Smooth muscle cell (in vitro differentiated cells): ENCODE data around the gene TSPAN18. TPM values are rescaled to one million over a fixed set of nuclear protein-coding genes. Genes with fewer than 3 reads are reported as not detected.

ENCODE experiments used
- DNase-seq: peaks from one replicate; lab custom pipeline; 2025; ENCODE audit not compliant: unreplicated experiment; lab: John Stamatoyannopoulos, UW
- H2AFZ ChIP-seq: fragments of 200-600 bp; sonication (generic); 2 replicates; pipeline ENCODE4 v1.6.0; 2016; ENCODE audit warnings: antibody characterized with exemption, low read depth, mild to moderate bottlenecking
- H3F3A ChIP-seq: fragments of 200-600 bp; sonication (generic); 2 replicates; pipeline ENCODE4 v1.6.0; 2017; ENCODE audit warnings: antibody characterized with exemption, low read depth
- H3K27ac ChIP-seq: fragments of 200-600 bp; sonication (generic); 2 replicates; pipeline ENCODE4 v1.5.1; 2016; ENCODE audit warnings: low read depth, mild to moderate bottlenecking
- H3K27me3 ChIP-seq: fragments of 200-600 bp; sonication (generic); 2 replicates; pipeline ENCODE4 v1.6.1; 2016; ENCODE audit warnings: low read depth, mild to moderate bottlenecking
- H3K36me3 ChIP-seq: fragments of 200-600 bp; sonication (generic); 2 replicates; pipeline ENCODE4 v1.5.1; 2016; ENCODE audit warnings: low read depth
- H3K4me1 ChIP-seq: fragments of 200-600 bp; sonication (generic); 2 replicates; pipeline ENCODE4 v1.5.1; 2016; ENCODE audit warnings: low read depth
- H3K4me2 ChIP-seq: fragments of 200-600 bp; sonication (generic); 2 replicates; pipeline ENCODE4 v1.6.0; 2016; ENCODE audit warnings: mild to moderate bottlenecking
- H3K4me3 ChIP-seq: fragments of 200-600 bp; sonication (generic); 2 replicates; pipeline ENCODE4 v1.5.1; 2016; ENCODE audit warnings: mild to moderate bottlenecking
- H3K79me2 ChIP-seq: fragments of 200-600 bp; sonication (generic); 2 replicates; pipeline ENCODE4 v1.6.0; 2016; ENCODE audit warnings: low read depth, mild to moderate bottlenecking
- H3K9ac ChIP-seq: fragments of 200-600 bp; sonication (generic); 2 replicates; pipeline ENCODE4 v1.6.0; 2016; ENCODE audit warnings: low read depth
- H3K9me3 ChIP-seq: fragments of 200-600 bp; sonication (generic); replicated peaks from 2 replicates; pipeline ENCODE4 v1.5.1; 2016; ENCODE audit warnings: low read depth
- H4K20me1 ChIP-seq: fragments of 200-600 bp; sonication (generic); 2 replicates; pipeline ENCODE4 v1.6.0; 2016; ENCODE audit warnings: low read depth
- CTCF ChIP-seq: fragments of 200-600 bp; sonication (generic); IDR thresholded peaks from 2 replicates; pipeline ENCODE4 v1.5.1; 2017; ENCODE audit warnings: borderline replicate concordance, mild to moderate bottlenecking, antibody characterized with exemption; ENCODE audit not compliant: insufficient read depth, poor library complexity, severe bottlenecking
- WGBS: methylation state at CpG from one replicate; pipeline ENCODE4 v1.1.7; 2016; ENCODE audit warnings: low lambda C conversion rate; 5-methylcytosine and 5-hydroxymethylcytosine counted together
- polyA plus RNA-seq: library from polyadenylated mRNA; unstranded; fragments of >200 nt; fragmentation: Nextera tagmentation; extraction: Ambion mirVana; gene quantifications from 2 replicates; pipeline ENCODE4 v1.2.1, GENCODE V29; 2016
- total RNA-seq: library from RNA; depleted of rRNA; stranded (reverse); fragments of >200 nt; gene quantifications from 2 replicates; pipeline ENCODE4 v1.2.3, GENCODE V29; 2014

TSPAN18 gene
- total and polyA plus RNA-seq, 2 experiments from 2014 or later: 3.4 to 15.3 TPM

DNA sequence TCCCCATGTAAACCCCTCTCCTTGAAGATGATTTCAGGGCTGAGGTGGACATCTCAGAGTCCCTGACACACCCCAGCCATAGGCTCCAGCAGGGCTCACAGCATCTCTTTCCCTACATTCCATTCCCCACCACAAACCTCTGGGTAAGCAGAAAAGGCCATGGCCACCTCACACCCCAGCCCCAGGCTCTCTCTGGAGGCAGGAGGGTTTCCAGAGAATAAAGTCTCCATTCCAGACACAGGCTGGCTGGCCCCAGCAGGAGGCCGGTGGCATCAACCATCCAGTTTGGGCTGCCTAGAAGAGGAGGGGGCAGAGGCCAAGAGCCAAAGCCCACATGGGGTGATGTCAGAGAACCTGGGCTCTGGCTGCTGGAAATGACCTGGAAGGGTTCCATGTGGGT is 162.5 kb downstream of the TSPAN18 start:
- Histone ChIP-seq H3F3A (no peaks in the 10 kb centered on the region), H3K9ac (no peak overlapping the region), H3K4me1 (peaks cover 31% of the 10 kb centered on the region), H2AFZ (no peak overlapping the region), H3K4me3 (no peak overlapping the region), H3K9me3 (no peaks in the 10 kb centered on the region), H3K27me3 (no peaks in the 10 kb centered on the region), H3K79me2 (no peaks in the 10 kb centered on the region), H3K4me2 (no peak overlapping the region), H3K36me3 (no peaks in the 10 kb centered on the region), H4K20me1 (no peaks in the 10 kb centered on the region), H3K27ac (no peak overlapping the region)
- no peak for DNase-seq
- WGBS: 55% methylated on average over 1 of the region's 1 CpG
- TF ChIP-seq CTCF: no peak

DNA sequence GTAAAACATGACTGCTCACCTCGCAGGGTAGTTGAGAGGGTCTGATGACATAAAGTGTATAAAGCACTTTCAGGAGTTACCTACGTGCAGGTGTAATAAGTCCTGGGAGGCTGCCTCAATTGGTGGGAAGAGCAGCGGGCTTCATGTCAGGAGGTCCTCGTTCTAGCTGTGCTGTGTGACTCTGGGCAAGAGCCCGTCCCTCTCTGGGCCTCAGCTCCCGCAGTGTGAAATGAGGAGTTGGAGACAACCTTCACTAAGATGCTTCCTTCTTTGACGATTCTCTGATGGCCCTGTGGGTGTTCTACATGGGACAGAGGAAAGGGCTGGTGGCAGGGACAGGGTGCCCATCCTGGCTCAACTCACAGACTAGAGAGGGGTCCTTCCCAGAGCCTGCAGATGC is 166.1 kb downstream of the TSPAN18 start:
- DNase-seq: no peak
- H3K9me3 ChIP-seq: no peaks in the 10 kb centered on the region
- 96% methylated on average over 6 of the region's 7 CpGs for WGBS
- TF ChIP-seq CTCF: no peak
- H3K27me3 ChIP-seq: no peaks in the 10 kb centered on the region
- H3K4me3 ChIP-seq: no peak overlapping the region
- no peaks in the 10 kb centered on the region for H4K20me1 ChIP-seq
- no peak overlapping the region for H3K9ac ChIP-seq
- no peaks in the 10 kb centered on the region for H3K79me2 ChIP-seq
- peaks cover 13% of the 10 kb centered on the region for H3K4me1 ChIP-seq
- H3K27ac ChIP-seq: no peak overlapping the region
- no peaks in the 10 kb centered on the region for H3F3A ChIP-seq
- no peak overlapping the region for H3K4me2 ChIP-seq
- no peaks in the 10 kb centered on the region for H3K36me3 ChIP-seq
- no peak overlapping the region for H2AFZ ChIP-seq

GRCh38 chr11:44893308-44893822 is 166.6 kb downstream of the TSPAN18 start:
- H2AFZ ChIP-seq: no peak overlapping the region
- H4K20me1 ChIP-seq: no peaks in the 10 kb centered on the region
- H3K27me3 ChIP-seq: no peaks in the 10 kb centered on the region
- 62% methylated on average over 10 of the region's 10 CpGs for WGBS
- H3K27ac ChIP-seq: no peak overlapping the region
- peak overlapping the region; percentile 12 for H3K4me2 ChIP-seq
- TF ChIP-seq CTCF: no peak
- H3K9ac ChIP-seq: no peak overlapping the region
- no peaks in the 10 kb centered on the region for H3K9me3 ChIP-seq
- H3K36me3 ChIP-seq: no peaks in the 10 kb centered on the region
- DNase-seq: no peak
- no peaks in the 10 kb centered on the region for H3F3A ChIP-seq
- no peak overlapping the region for H3K4me3 ChIP-seq
- H3K79me2 ChIP-seq: no peaks in the 10 kb centered on the region
- peaks cover 13% of the 10 kb centered on the region for H3K4me1 ChIP-seq
